Measurements from ENCODE around the gene ADK.

ADK gene

GRCh38 chr10:74194545-74194944 is 43.5 kb downstream of the ADK start:
- no peak overlapping the region for H3K4me3 ChIP-seq (replicated peaks in 1 of 2; ENCODE audit: low read depth in 2 of 2, low read length in 2 of 2)
- TF ChIP-seq CTCF (IDR thresholded peaks at IDR 0.05; ENCODE audit: low read depth, low read length), result no peak
- DNase-seq (ENCODE audit: low read depth in 2 of 2), result peak; percentile 30 to 78

GRCh38 chr10:74194999-74195398 is 44.0 kb downstream of the ADK start:
- H3K4me3 ChIP-seq (replicated peaks in 1 of 2; ENCODE audit: low read depth in 2 of 2, low read length in 2 of 2), result no peak overlapping the region
- TF ChIP-seq CTCF (IDR thresholded peaks at IDR 0.05; ENCODE audit: low read depth, low read length), result no peak
- DNase-seq (ENCODE audit: low read depth in 2 of 2), result peak; percentile 47 to 74

- no peak for DNase-seq (ENCODE audit: low read depth in 2 of 2)
- no peak overlapping the region for H3K4me3 ChIP-seq (replicated peaks in 1 of 2; ENCODE audit: low read depth in 2 of 2, low read length in 2 of 2)
- no peak for TF ChIP-seq CTCF (IDR thresholded peaks at IDR 0.05; ENCODE audit: low read depth, low read length)
These were observed 48.3 kb downstream of the ADK start for GRCh38 chr10:74199315-74199714.

DNA sequence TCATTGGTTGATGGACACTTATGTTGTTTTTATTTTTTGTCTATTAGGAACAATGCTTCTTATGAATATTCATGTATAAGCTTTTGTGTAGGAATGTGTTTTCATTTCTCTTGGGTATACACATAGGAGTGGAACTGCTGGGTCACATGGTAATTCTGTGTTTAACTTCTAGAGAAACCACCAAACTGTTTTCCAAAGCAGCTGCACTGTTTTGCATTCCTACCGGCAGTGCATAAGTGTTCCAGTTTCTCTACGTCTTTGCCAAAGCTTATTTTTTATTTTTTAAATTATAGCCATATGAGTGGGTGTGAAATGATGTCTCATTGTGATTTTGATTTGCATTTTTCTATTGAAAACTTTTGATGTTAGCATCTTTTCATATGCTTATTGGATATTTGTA is 51.3 kb downstream of the ADK start:
- TF ChIP-seq CTCF (IDR thresholded peaks at IDR 0.05; ENCODE audit: low read depth, low read length), result no peak
- no peak overlapping the region for H3K4me3 ChIP-seq (replicated peaks in 1 of 2; ENCODE audit: low read depth in 2 of 2, low read length in 2 of 2)
- peak in 1 of 2 donors; percentile 19 for DNase-seq (ENCODE audit: low read depth in 2 of 2)

- no peak for DNase-seq (ENCODE audit: low read depth in 2 of 2)
- no peak for TF ChIP-seq CTCF (IDR thresholded peaks at IDR 0.05; ENCODE audit: low read depth, low read length)
- no peak overlapping the region for H3K4me3 ChIP-seq (replicated peaks in 1 of 2; ENCODE audit: low read depth in 2 of 2, low read length in 2 of 2)
These were observed 55.7 kb downstream of the ADK start for GRCh38 chr10:74206746-74207145.

DNA sequence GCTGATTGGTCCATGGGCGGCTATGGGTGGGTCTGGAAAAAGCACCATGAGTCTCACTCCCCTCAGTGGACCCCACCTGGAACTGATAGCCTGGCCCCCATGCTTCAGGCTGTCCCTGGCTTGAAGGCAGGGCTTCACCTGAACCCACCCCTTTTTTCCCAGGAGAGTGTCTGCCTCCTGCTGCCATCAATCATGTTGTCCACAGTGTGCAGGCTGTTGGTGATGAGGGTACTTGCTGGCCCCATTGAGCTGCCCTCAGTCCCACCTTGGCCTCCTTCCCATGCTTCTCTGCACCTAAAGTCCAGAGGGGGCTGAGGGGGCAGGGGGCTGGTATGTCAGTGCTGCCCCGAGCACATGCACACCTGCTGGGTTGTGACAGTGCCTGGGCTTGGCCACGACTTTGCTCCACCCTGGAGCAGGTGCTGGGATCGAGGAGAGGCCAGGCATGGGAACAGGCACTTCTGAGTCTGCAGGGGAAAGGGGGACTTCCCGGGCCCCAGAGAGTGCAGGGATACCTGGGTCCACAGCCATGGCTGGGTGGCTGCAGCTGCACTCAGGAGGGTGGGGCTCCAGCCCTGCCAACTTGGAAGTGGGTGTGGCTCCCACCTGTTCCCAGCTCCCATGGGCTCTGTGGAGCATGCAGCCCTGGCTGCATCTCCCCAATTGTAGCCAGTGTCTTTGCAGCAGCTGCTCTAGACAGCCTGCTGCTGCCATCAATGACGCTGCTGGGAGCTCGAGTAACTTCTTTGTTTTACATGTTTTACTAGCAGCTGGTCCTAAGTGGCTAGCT is 56.9 kb downstream of the ADK start:
- TF ChIP-seq CTCF (IDR thresholded peaks at IDR 0.05; ENCODE audit: low read depth, low read length), result no peak
- DNase-seq (ENCODE audit: low read depth in 2 of 2), result no peak
- H3K4me3 ChIP-seq (replicated peaks in 1 of 2; ENCODE audit: low read depth in 2 of 2, low read length in 2 of 2), result no peak overlapping the region

- H3K4me3 ChIP-seq (replicated peaks in 1 of 2; ENCODE audit: low read depth in 2 of 2, low read length in 2 of 2), result no peak overlapping the region
- no peak for DNase-seq (ENCODE audit: low read depth in 2 of 2)
- no peak for TF ChIP-seq CTCF (IDR thresholded peaks at IDR 0.05; ENCODE audit: low read depth, low read length)
These were observed 58.0 kb downstream of the ADK start for GRCh38 chr10:74208997-74209396.
